Measurements from ENCODE around the gene MTCH2.

DNA sequence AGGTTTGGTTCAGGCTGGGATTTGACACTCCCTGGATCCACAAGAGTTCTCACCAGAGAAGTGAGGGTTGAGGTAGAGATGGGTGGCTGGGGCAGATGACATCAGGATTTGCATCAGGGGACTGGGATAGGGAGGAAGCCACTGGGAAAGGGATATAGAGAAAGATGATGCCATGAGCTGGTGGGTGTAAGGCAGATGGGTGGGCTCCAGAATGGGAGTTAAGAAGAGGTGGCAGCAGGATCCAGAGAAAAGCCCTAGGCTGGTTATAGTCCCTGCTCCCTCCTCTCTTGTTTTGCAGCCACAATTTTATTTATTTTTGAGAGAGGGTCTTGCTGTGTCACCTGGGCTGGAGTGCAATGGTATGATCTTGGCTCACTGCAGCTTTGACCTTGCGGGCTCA lies 46.4 kb downstream of the MTCH2 start:
- no peak for TF ChIP-seq CTCF (conservative IDR thresholded peaks at IDR 0.05)
- no peak for TF ChIP-seq ZFX (IDR thresholded peaks at IDR 0.05)
